ENCODE data around the gene TEX35.

DNA sequence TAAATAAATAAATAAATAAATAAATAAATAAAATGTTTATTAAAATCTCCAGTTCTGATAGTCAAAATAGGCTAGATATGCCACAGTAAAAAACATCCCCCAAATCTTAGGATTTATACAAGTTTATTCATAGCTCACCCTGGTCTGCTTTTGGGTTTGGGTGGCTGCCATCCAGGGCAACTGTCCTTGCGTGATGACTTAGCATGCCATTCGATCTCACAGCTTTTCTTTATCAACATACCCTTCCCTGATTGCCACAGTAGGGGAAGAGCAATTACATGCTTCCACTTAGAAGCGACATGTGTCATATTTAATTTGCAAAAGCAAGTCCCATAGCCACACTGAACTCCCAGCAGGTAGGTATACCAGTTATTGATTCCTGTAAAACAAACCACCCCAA lies 52.7 kb downstream of the TEX35 start:
- TF ChIP-seq, protein P1, sequence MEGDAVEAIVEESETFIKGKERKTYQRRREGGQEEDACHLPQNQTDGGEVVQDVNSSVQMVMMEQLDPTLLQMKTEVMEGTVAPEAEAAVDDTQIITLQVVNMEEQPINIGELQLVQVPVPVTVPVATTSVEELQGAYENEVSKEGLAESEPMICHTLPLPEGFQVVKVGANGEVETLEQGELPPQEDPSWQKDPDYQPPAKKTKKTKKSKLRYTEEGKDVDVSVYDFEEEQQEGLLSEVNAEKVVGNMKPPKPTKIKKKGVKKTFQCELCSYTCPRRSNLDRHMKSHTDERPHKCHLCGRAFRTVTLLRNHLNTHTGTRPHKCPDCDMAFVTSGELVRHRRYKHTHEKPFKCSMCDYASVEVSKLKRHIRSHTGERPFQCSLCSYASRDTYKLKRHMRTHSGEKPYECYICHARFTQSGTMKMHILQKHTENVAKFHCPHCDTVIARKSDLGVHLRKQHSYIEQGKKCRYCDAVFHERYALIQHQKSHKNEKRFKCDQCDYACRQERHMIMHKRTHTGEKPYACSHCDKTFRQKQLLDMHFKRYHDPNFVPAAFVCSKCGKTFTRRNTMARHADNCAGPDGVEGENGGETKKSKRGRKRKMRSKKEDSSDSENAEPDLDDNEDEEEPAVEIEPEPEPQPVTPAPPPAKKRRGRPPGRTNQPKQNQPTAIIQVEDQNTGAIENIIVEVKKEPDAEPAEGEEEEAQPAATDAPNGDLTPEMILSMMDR (IDR thresholded peaks at IDR 0.05; ENCODE audit: insufficient read depth, low read depth, low read length) = no peak
- TF ChIP-seq EZH2 (IDR thresholded peaks at IDR 0.05; ENCODE audit: insufficient read depth, low read length) = no peak
